ENCODE results near the gene CARD18.

CARD18 gene

GRCh38 chr11:105139669-105140068, at the start of gene CARD18:
Gene CARD18, minus strand, starts transcription at chr11:105139769. Its CDS starts 43 bp downstream, at chr11:105139726.
- in situ Hi-C loops (cut with HindIII; ENCODE audit: low sequenced_read_pairs) = no loop called here
- H3K4me3 ChIP-seq (ENCODE audit: low read depth, low read length) = no peak within 1 kb of the TSS
- TF ChIP-seq CTCF (IDR thresholded peaks at IDR 0.05; ENCODE audit: low read depth, low read length) = no peak
- no peak for DNase-seq (ENCODE audit: low read depth, low spot score)

- no peak for DNase-seq (ENCODE audit: low read depth, low spot score)
- H3K4me3 ChIP-seq (ENCODE audit: low read depth, low read length) = no peak overlapping the region
- in situ Hi-C loops (cut with HindIII; ENCODE audit: low sequenced_read_pairs) = no loop called here
- TF ChIP-seq CTCF (IDR thresholded peaks at IDR 0.05; ENCODE audit: low read depth, low read length) = no peak
Measured at GRCh38 chr11:105183987-105184386, 44.4 kb upstream of the CARD18 start.

- DNase-seq (ENCODE audit: low read depth, low spot score) = no peak
- no peak for TF ChIP-seq CTCF (IDR thresholded peaks at IDR 0.05; ENCODE audit: low read depth, low read length)
- in situ Hi-C loops (cut with HindIII; ENCODE audit: low sequenced_read_pairs) = no loop called here
- H3K4me3 ChIP-seq (ENCODE audit: low read depth, low read length) = no peak overlapping the region
Measured at GRCh38 chr11:105183426-105183825, 43.9 kb upstream of the CARD18 start.

- in situ Hi-C loops (cut with HindIII; ENCODE audit: low sequenced_read_pairs) = no loop called here
- TF ChIP-seq CTCF (IDR thresholded peaks at IDR 0.05; ENCODE audit: low read depth, low read length) = no peak
- peak; percentile 6 for DNase-seq (ENCODE audit: low read depth, low spot score)
- no peak overlapping the region for H3K4me3 ChIP-seq (ENCODE audit: low read depth, low read length)
Measured at GRCh38 chr11:105181521-105181920, 42.0 kb upstream of the CARD18 start.

GRCh38 chr11:105181100-105181499, 41.5 kb upstream of the CARD18 start:
- in situ Hi-C loops (cut with HindIII; ENCODE audit: low sequenced_read_pairs) = no loop called here
- no peak overlapping the region for H3K4me3 ChIP-seq (ENCODE audit: low read depth, low read length)
- no peak for TF ChIP-seq CTCF (IDR thresholded peaks at IDR 0.05; ENCODE audit: low read depth, low read length)
- DNase-seq (ENCODE audit: low read depth, low spot score) = peak; percentile 71

GRCh38 chr11:105179542-105180278, 40.1 kb upstream of the CARD18 start:
- H3K4me3 ChIP-seq (ENCODE audit: low read depth, low read length) = no peak overlapping the region
- DNase-seq (ENCODE audit: low read depth, low spot score) = no peak
- no peak for TF ChIP-seq CTCF (IDR thresholded peaks at IDR 0.05; ENCODE audit: low read depth, low read length)
- in situ Hi-C loops (cut with HindIII; ENCODE audit: low sequenced_read_pairs) = no loop called here

Data from astrocyte of the spinal cord (primary cell).